HEK293 (cell line): ENCODE data around the gene IGSF21.
A peak's percentile ranks its signal among the peaks of the same experiment; 100 is the strongest.

Experiments
- CTCF ChIA-PET: fragments of 350-600 bp; formaldehyde crosslinking; extraction: SDS; loops from one replicate; lab custom pipeline; 2021; ENCODE audit warnings: antibody characterized with exemption; lab: Yijun Ruan, JAX
- POLR2A ChIA-PET: fragments of 300-600 bp; formaldehyde crosslinking; extraction: SDS; loops from one replicate; lab custom pipeline; 2020; ENCODE audit warnings: antibody characterized with exemption, inconsistent platforms; lab: Yijun Ruan, JAX
- H3K27ac ChIP-seq: fragments of 200-500 bp; sonication (Bioruptor generic); 2 replicates; pipeline ENCODE4 v1.5.1; 2014; ENCODE audit warnings: low read depth, low read length, control low read depth, inconsistent platforms; ENCODE audit errors: extremely low read depth
- H3K36me3 ChIP-seq, 2 experiments: fragments of 200-500 bp in 1 of 2; sonication (Bioruptor generic) in 1 of 2; 1 replicate in 1 of 2; 2 replicates in 1 of 2; pipeline ENCODE4 v1.5.1; 2014 to 2017; ENCODE audit warnings: inconsistent platforms in 2 of 2, low read length in 2 of 2; ENCODE audit not compliant: control insufficient read depth in 2 of 2, insufficient read depth in 1 of 2
- H3K4me1 ChIP-seq: fragments of 200-500 bp; sonication (Bioruptor generic); 2 replicates; pipeline ENCODE4 v1.5.1; 2014; ENCODE audit warnings: mild to moderate bottlenecking, low read length, inconsistent platforms; ENCODE audit not compliant: control insufficient read depth, insufficient read depth
- H3K4me3 ChIP-seq: 2 replicates; pipeline ENCODE4 v1.5.1; 2011; ENCODE audit warnings: low read depth, mild to moderate bottlenecking, control low read depth, low read length, moderate library complexity
- H3K9me3 ChIP-seq: fragments of 200-500 bp; sonication (Bioruptor generic); 2 replicates; pipeline ENCODE4 v1.5.1; 2014; ENCODE audit warnings: low read depth, low read length, inconsistent platforms; ENCODE audit not compliant: control insufficient read depth, insufficient read depth
- GLI2 ChIP-seq: fragments of 450-650 bp; formaldehyde crosslinking; IDR thresholded peaks from 2 replicates; pipeline ENCODE4; 2017; ENCODE audit warnings: missing biosample characterization, missing genetic modification characterization, low read depth, borderline replicate concordance
- GLIS1 ChIP-seq: fragments of 450-650 bp; formaldehyde crosslinking; IDR thresholded peaks from 2 replicates; pipeline ENCODE4 v1.5.1; 2016; ENCODE audit warnings: missing biosample characterization, missing genetic modification characterization
- INSM2 ChIP-seq: fragments of 450-650 bp; formaldehyde crosslinking; IDR thresholded peaks from 2 replicates; pipeline ENCODE4 v1.5.1; 2016; ENCODE audit warnings: missing biosample characterization, missing genetic modification characterization
- KLF1 ChIP-seq: fragments of 450-650 bp; formaldehyde crosslinking; IDR thresholded peaks from 2 replicates; pipeline ENCODE4 v1.5.1; 2016; ENCODE audit warnings: missing biosample characterization, missing genetic modification characterization
- MZF1 ChIP-seq: fragments of 450-650 bp; formaldehyde crosslinking; IDR thresholded peaks from 2 replicates; pipeline ENCODE4 v1.5.1; 2017; ENCODE audit warnings: missing biosample characterization, missing genetic modification characterization, borderline replicate concordance
- PRDM6 ChIP-seq: fragments of 450-650 bp; formaldehyde crosslinking; IDR thresholded peaks from 2 replicates; pipeline ENCODE4 v1.5.1; 2017; ENCODE audit warnings: missing biosample characterization, missing genetic modification characterization
- SCRT1 ChIP-seq: fragments of 450-650 bp; formaldehyde crosslinking; IDR thresholded peaks from 2 replicates; pipeline ENCODE4 v1.5.1; 2016; ENCODE audit warnings: missing biosample characterization, missing genetic modification characterization, borderline replicate concordance
- ZBTB8A ChIP-seq: fragments of 450-650 bp; formaldehyde crosslinking; IDR thresholded peaks from 2 replicates; pipeline ENCODE4 v1.5.1; 2016; ENCODE audit warnings: missing biosample characterization, missing genetic modification characterization
- ZNF157 ChIP-seq: fragments of 450-650 bp; formaldehyde crosslinking; IDR thresholded peaks from 2 replicates; pipeline ENCODE4 v1.5.1; 2016; ENCODE audit warnings: missing biosample characterization, missing genetic modification characterization
- ZNF23 ChIP-seq: fragments of 450-650 bp; formaldehyde crosslinking; IDR thresholded peaks from 2 replicates; pipeline ENCODE4 v1.5.1; 2016; ENCODE audit warnings: missing biosample characterization, missing genetic modification characterization, borderline replicate concordance
- ZNF350 ChIP-seq: fragments of 450-650 bp; formaldehyde crosslinking; IDR thresholded peaks from 2 replicates; pipeline ENCODE4 v1.5.0; 2017; ENCODE audit warnings: missing biosample characterization, mild to moderate bottlenecking, missing genetic modification characterization
- ZNF544 ChIP-seq: fragments of 450-650 bp; formaldehyde crosslinking; IDR thresholded peaks from 2 replicates; pipeline ENCODE4 v1.5.0; 2017; ENCODE audit warnings: missing biosample characterization, missing genetic modification characterization
- ZNF560 ChIP-seq: fragments of 450-650 bp; formaldehyde crosslinking; IDR thresholded peaks from 2 replicates; pipeline ENCODE4 v1.5.1; 2017; ENCODE audit warnings: missing biosample characterization, missing genetic modification characterization, borderline replicate concordance
- ZNF561 ChIP-seq: fragments of 450-650 bp; IDR thresholded peaks from 2 replicates; pipeline ENCODE4 v1.5.1; 2018; ENCODE audit warnings: missing biosample characterization, missing genetic modification characterization, borderline replicate concordance
- ZNF621 ChIP-seq: fragments of 450-650 bp; formaldehyde crosslinking; IDR thresholded peaks from 2 replicates; pipeline ENCODE4 v1.5.1; 2017; ENCODE audit warnings: missing biosample characterization, missing genetic modification characterization
- ZNF624 ChIP-seq: fragments of 450-650 bp; formaldehyde crosslinking; IDR thresholded peaks from 2 replicates; pipeline ENCODE4 v1.5.1; 2017; ENCODE audit warnings: missing biosample characterization, missing genetic modification characterization
- ZSCAN16 ChIP-seq: fragments of 450-650 bp; formaldehyde crosslinking; IDR thresholded peaks from 2 replicates; pipeline ENCODE4 v1.5.1; 2016; ENCODE audit warnings: missing biosample characterization, missing genetic modification characterization
- ZSCAN30 ChIP-seq: fragments of 450-650 bp; IDR thresholded peaks from 2 replicates; pipeline ENCODE4 v1.5.1; 2018; ENCODE audit warnings: missing biosample characterization, mild to moderate bottlenecking, missing genetic modification characterization, moderate library complexity
- TF ChIP-seq, protein P1 (sequence below): fragments of 450-650 bp; formaldehyde crosslinking; IDR thresholded peaks from 2 replicates; pipeline ENCODE4 v1.5.1; 2016; ENCODE audit warnings: missing biosample characterization, missing genetic modification characterization
- TF ChIP-seq, protein P2 (sequence below): fragments of 450-650 bp; formaldehyde crosslinking; IDR thresholded peaks from 2 replicates; pipeline ENCODE4 v1.5.1; 2017; ENCODE audit warnings: missing biosample characterization, missing genetic modification characterization
- TF ChIP-seq, protein P3 (sequence below): fragments of 450-650 bp; formaldehyde crosslinking; IDR thresholded peaks from 2 replicates; pipeline ENCODE4 v1.5.1; 2017; ENCODE audit warnings: missing biosample characterization, missing genetic modification characterization
- TF ChIP-seq, protein P4 (sequence below): fragments of 450-650 bp; formaldehyde crosslinking; IDR thresholded peaks from 2 replicates; pipeline ENCODE4 v1.5.1; 2016; ENCODE audit warnings: missing biosample characterization, missing genetic modification characterization, borderline replicate concordance

Gene IGSF21

GRCh38 chr1:18398791-18399530 lies 291.4 kb downstream of the IGSF21 start:
- no peak for TF ChIP-seq ZSCAN16 (tag by site-specific recombination)
- no peak for TF ChIP-seq ZBTB8A (tag by site-specific recombination)
- TF ChIP-seq ZNF544 (tag by site-specific recombination) = no peak
- no peak for TF ChIP-seq ZSCAN30 (tag by site-specific recombination)
- TF ChIP-seq INSM2 (tag by site-specific recombination) = no peak
- H3K4me3 ChIP-seq = no peak overlapping the region
- H3K4me1 ChIP-seq = no peaks in the 10 kb centered on the region
- no peak overlapping the region for H3K27ac ChIP-seq
- CTCF ChIA-PET = no interaction called here
- H3K36me3 ChIP-seq = no peaks in the 10 kb centered on the region
- POLR2A ChIA-PET = no interaction called here
- H3K9me3 ChIP-seq = no peaks in the 10 kb centered on the region

DNA sequence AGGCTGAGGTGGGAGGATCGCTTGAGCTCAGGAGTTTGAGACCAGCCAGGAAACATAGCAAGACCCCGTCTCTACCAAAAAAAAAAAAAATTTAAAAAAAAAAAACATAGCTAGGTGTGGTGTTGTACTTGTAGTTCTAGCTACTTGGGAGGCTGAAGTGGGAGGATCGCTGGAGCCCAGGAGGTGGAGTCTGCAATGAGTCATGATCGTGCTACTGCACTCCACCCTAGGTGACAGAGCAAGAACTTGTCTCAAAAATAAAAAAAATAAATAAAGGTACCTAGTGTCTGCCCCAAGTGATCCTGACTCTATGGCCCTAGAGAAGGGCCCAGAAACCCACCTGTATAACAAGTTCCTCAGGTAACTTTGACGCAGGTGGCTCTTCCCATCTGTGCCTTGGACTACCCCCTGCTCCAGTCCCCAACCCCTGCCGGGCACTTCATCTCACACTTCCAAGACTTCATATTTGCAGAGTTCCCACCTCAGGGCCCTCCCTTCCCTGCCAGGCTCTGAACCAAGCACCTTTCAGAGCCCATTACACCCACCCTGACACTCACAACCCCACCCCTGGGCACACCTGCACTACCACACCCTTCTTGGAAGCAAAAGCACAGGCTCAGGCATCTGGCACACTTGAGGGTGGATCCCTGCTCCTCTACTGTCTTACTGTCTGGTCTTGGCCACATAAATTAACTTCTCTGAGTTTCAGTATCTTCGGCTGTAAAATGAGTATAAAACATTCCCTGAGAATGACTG lies 292.9 kb downstream of the IGSF21 start:
- no peak overlapping the region for H3K27ac ChIP-seq
- ChIA-PET POLR2A (no interaction called here), CTCF (interaction anchor here (0.6 kb wide), 1 partner anchor 100 kb away, joined by 3 read pairs; no protein-coding TSS in a partner anchor)
- H3K4me3 ChIP-seq = no peak overlapping the region
- TF ChIP-seq SCRT1 (no peak), MZF1 (tag by site-specific recombination) (no peak), ZNF624 (tag by site-specific recombination) (no peak), ZNF560 (tag by site-specific recombination) (no peak), ZNF621 (no peak), GLI2 (no peak), KLF1 (tag by site-specific recombination) (peak; percentile 81), GLIS1 (tag by site-specific recombination) (0 out of 2 replicates have a peak, but pooled peaks have one; percentile 27), ZNF544 (tag by site-specific recombination) (no peak), ZNF157 (tag by site-specific recombination) (no peak), ZNF23 (tag by site-specific recombination) (no peak), ZNF350 (no peak), PRDM6 (tag by site-specific recombination) (no peak), ZNF561 (no peak)
- TF ChIP-seq, protein P1, sequence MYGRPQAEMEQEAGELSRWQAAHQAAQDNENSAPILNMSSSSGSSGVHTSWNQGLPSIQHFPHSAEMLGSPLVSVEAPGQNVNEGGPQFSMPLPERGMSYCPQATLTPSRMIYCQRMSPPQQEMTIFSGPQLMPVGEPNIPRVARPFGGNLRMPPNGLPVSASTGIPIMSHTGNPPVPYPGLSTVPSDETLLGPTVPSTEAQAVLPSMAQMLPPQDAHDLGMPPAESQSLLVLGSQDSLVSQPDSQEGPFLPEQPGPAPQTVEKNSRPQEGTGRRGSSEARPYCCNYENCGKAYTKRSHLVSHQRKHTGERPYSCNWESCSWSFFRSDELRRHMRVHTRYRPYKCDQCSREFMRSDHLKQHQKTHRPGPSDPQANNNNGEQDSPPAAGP (tag by site-specific recombination) = peak; percentile 21; the same call in 1 of the 2 replicates
- TF ChIP-seq, protein P2, sequence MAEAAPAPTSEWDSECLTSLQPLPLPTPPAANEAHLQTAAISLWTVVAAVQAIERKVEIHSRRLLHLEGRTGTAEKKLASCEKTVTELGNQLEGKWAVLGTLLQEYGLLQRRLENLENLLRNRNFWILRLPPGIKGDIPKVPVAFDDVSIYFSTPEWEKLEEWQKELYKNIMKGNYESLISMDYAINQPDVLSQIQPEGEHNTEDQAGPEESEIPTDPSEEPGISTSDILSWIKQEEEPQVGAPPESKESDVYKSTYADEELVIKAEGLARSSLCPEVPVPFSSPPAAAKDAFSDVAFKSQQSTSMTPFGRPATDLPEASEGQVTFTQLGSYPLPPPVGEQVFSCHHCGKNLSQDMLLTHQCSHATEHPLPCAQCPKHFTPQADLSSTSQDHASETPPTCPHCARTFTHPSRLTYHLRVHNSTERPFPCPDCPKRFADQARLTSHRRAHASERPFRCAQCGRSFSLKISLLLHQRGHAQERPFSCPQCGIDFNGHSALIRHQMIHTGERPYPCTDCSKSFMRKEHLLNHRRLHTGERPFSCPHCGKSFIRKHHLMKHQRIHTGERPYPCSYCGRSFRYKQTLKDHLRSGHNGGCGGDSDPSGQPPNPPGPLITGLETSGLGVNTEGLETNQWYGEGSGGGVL (tag by site-specific recombination) = no peak
- TF ChIP-seq, protein P3, sequence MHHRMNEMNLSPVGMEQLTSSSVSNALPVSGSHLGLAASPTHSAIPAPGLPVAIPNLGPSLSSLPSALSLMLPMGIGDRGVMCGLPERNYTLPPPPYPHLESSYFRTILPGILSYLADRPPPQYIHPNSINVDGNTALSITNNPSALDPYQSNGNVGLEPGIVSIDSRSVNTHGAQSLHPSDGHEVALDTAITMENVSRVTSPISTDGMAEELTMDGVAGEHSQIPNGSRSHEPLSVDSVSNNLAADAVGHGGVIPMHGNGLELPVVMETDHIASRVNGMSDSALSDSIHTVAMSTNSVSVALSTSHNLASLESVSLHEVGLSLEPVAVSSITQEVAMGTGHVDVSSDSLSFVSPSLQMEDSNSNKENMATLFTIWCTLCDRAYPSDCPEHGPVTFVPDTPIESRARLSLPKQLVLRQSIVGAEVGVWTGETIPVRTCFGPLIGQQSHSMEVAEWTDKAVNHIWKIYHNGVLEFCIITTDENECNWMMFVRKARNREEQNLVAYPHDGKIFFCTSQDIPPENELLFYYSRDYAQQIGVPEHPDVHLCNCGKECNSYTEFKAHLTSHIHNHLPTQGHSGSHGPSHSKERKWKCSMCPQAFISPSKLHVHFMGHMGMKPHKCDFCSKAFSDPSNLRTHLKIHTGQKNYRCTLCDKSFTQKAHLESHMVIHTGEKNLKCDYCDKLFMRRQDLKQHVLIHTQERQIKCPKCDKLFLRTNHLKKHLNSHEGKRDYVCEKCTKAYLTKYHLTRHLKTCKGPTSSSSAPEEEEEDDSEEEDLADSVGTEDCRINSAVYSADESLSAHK (tag by site-specific recombination) = no peak
- TF ChIP-seq, protein P4, sequence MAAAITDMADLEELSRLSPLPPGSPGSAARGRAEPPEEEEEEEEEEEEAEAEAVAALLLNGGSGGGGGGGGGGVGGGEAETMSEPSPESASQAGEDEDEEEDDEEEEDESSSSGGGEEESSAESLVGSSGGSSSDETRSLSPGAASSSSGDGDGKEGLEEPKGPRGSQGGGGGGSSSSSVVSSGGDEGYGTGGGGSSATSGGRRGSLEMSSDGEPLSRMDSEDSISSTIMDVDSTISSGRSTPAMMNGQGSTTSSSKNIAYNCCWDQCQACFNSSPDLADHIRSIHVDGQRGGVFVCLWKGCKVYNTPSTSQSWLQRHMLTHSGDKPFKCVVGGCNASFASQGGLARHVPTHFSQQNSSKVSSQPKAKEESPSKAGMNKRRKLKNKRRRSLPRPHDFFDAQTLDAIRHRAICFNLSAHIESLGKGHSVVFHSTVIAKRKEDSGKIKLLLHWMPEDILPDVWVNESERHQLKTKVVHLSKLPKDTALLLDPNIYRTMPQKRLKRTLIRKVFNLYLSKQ (tag by site-specific recombination) = no peak
- no peaks in the 10 kb centered on the region for H3K36me3 ChIP-seq
- no peaks in the 10 kb centered on the region for H3K4me1 ChIP-seq
- no peaks in the 10 kb centered on the region for H3K9me3 ChIP-seq
